Hepatic stellate cell (primary cell): ENCODE measurements around the gene STAC2.

Experiments used
- DNase-seq: peaks from one replicate; pipeline ENCODE4 v3.0.0; 2011; ENCODE audit warnings: low spot score

The STAC2 gene

GRCh38 chr17:39161962-39162361 lies 63.8 kb downstream of the STAC2 start:
- no peak for DNase-seq
